GM18858 (cell line): ENCODE measurements around the gene ARL15.

ENCODE experiments used
- ATAC-seq: cut with Tn5 transposase; IDR thresholded peaks from one replicate; pipeline ENCODE4 v1.9.1; 2021; ENCODE audit not compliant: unreplicated experiment

The ARL15 gene

DNA sequence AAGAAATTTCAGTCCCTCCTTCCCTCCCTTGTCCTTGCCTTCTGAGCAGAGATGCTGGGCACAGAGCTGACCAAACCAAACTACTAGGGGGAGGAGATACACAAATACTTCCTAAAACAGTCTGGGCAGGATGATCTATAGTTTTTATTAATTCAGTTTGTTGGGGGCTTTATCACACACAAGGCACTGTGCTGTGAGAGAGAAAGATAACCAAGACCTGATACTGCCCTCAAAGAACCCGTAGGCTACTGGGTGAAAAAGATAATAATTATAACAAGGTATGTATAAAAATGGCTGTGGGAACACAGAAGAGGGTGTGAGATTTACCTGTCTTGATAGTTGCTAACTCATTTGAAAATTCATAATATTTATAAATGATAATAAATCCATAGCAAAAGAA lies 395.3 kb downstream of the ARL15 start:
- no peak for ATAC-seq

DNA sequence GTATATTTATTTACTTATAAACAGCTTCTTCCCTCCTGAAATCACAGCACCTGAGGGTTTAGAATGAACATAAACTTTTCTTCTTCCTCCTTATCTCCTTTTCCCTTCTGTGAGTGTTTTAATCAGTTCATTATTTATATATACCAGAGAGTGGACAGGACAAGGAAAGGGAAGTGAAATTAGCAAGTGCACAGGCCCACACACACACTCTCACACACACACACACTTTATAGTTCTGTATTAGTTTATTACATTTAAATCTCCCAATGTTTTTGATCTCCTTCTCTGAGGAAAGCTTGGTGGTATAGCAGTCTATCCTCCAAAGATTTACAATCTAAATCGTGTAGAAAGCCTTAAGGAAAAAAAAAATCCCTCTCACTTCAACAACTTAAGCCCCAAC lies 396.4 kb downstream of the ARL15 start:
- no peak for ATAC-seq

DNA sequence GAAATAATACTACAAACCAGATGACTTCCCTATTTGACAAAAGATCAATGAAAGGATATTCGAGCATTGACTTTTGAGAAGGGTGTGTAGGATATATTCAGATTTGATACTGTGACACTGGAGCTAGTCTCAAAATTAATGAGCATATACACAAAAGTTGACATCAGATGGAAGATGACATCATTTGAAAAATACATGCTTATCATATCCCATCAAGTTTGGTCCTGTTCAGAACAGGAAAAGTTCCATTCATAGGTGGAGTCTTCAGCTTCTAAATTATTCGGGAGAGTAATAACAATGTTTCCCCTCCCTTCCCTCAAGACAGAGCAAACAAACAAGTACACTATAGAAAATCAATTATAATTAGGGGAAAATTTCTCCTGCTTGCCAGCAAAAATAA lies 401.6 kb downstream of the ARL15 start:
- ATAC-seq: no peak

DNA sequence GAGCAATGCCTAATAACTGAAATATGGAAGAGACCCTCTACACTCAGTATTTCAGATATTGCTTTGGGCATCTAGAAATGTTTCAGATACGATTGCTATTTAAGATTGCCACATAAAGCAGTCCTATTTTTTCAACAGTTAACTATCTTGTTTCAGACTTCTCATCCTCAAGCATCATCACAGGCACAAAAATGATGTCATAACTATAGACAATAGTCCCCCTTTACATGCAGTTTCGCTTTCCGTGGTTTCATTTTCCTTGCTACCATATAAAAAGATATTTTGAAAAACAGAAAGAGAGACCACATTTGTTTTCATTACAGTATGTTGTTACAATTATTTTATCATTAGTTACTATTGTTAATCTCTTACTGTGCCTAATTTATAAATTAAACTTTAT lies 402.5 kb downstream of the ARL15 start:
- no peak for ATAC-seq

DNA sequence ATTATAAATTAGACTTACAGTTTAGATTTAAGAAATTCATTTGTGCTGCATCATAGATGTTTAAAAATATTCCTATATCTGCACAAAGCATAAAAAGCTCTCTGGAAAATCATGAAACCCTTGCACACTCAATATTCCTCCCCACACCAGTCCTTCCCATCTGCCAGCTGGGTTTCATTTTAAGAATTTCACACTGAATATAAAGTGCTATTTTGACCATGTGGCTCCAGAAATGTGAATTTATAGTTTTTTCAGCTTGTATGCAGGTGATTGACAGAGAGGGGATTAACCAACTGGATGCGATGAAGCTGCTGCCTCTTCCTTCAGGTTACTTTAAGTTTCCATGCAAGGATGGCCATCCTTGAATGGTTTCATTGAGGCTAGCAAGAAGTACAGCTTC lies 403.6 kb downstream of the ARL15 start:
- ATAC-seq: no peak

DNA sequence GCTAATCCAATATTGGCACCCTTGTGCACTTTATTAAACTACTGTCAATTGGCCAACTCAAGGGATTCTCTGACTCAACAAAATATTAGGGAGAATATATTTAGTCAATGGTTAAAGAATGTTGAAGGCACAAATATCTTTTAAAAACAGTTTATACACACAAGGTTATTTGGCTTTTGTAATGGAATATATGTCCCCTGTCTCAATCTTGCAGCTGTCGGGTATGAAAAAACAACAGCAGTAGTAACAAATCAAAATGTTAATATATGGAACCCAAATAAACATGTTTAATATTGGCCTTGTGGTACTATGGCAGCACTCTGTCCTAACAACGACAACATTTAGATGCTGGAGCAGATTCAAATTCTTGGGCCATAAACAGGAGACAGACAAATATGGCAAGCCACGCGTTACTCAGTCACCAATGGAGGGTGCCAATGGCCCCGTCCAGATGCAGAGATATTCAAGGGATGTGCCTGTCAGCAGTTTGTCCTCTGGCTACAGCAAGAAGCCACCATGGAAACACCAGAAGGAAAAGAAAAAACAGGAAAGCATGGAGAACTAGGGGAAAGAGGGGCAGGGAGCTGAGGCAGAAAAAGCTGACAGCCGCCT lies 408.0 kb downstream of the ARL15 start:
- ATAC-seq: no peak

DNA sequence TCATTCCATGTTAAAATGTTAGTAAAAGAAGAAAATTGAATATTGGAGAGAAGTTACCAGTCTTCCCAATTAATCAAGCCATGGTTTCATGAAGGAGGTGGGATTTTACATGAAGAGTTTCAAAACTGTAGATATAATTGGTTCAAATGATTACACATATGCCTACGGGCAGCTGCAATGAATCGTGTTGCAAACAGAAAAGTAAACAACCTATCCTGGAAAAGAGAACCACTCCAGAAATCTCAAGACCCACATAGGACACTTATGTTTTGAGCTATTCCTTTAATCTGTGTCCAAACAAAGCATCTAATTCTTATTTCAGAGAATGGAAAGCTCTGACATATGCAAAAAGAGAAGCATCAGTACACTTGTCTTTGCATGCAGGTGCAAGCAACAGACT lies 409.7 kb downstream of the ARL15 start:
- ATAC-seq: no peak

DNA sequence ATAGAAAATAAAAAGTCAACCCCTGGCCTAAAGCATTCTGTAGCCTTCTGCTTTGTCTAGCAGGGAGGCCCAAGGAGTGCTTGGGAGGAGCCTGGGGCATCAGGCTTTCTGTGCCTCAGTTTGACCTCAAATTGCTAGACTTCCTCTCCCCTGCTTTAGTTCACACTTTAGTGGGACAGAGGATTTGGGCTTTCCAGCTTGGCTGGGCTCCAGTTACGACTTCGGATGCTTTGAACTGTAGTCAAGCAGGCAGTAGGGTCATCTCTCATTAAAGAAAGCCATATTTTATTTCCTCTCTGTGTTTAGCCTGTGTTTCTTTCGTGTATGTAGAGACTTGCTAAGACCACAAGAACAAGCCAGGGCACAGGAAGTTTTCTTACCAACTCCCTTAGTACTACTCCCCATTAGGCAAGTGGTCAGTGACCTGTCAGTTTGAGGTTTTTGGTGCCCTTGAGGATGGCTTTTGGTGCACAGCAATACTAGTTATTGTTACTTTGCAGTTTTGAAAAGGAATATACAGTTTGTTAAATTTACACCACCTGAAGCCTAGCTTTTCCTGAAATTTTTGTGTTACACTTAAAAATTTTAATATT lies 415.2 kb downstream of the ARL15 start:
- ATAC-seq: no peak

DNA sequence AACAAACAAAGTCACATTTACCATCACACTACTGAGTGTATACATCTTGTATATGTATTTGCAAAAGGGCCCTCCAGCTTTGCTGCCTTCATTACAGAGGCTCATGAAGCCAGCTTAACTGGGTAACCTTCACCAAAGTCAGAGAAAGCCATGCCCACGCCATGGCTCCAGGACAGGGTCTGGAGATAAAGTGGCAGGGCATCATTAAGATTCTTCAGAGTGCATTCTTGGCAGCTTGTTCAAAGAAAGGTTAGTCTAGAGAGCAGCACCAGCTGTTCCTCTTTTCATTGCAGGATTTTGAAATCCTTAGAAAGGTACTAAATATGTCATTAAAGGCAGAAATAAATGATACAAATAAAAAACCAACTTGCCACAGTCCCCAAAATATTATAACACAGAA lies 416.7 kb downstream of the ARL15 start:
- no peak for ATAC-seq

DNA sequence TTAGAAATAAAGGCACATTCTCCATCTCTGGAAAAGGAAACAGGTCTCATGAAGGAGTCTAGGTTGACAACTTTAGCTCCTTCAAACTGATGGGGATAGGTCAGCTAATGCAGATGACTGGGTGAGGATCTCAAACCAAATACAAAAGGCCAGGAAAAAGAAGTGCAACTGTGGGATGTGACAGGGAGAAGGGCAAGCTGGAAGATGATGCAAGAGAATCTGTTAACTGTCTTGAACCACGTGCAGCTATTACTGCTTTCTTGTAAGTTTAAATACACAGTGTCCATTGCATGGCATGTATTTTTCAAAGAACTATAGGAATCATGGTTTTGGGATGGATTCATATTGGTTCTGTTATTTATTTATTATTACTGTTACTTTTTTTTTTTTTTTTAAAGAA lies 418.1 kb downstream of the ARL15 start:
- ATAC-seq: no peak

DNA sequence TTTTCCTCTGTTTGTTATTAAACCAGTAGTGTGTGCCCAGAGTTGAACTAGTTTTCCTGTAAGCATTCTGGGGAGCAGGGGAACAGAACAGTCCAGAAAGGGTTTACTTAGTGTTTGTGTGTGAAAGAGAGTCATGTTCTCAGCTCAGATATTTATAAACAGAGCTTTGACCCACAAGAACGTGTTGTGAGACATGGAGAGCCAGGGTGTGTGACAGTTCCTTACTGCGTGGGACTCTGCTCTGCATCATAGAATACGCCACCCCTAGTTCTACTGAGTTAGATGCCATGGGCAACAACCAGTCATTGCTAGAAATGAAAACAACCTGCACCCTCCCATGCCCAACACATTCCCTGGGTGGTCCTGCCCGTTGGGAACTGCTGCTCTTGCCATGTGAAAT lies 419.2 kb downstream of the ARL15 start:
- no peak for ATAC-seq

DNA sequence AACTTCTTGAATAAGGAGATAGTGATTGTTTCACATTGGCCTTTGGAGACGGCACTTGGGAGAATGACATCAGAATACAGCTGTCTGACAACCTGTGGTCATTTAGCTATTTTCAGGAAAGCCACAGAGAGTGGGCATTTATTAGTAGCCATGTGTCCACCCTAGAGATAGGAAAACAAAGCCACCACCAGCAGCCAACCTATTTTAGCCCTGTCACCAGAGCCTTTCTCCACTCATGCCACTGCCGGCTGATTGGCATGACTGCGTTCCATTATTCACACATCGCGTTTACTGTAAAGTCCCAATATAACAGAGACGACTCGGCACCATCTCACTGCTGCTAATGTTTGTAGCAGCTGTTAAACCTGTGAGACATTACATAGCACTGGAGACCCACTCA lies 419.9 kb downstream of the ARL15 start:
- no peak for ATAC-seq

DNA sequence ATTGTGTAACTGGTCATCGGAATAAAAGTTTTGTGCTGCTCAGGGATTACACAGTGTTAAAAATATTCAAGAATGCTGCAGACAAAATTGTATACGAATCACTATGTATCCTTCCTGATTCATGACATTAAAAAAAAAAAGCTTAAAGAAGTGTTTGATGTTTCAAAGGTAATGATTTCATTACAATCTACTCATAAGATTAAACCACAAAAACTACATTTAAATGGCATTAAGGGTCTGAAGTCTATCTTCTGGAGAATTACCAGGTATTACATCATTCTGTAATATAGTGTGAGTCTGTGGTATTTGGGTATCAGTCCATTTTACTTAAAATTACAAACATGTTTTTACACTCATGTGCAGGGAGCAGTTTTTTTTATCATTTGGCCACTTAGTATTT lies 425.5 kb downstream of the ARL15 start:
- no peak for ATAC-seq

DNA sequence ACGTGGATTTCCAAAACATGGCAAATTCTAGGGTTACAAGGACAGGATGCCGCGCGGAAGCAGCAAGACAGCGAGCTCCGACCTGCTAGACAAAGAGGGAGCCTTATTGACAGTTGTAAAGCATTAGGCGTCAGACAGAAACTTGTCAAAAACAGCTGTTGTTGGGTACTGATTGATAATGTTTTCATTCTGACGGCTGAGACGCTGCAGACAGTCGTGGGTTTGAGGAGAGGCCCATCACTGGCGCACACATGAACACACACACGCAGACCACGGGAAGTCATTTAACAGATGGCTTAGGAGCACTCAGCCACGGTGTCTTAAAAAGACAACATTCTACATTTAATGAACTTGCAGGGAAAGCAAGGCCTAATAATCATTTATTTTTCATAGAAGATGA lies 426.0 kb downstream of the ARL15 start:
- ATAC-seq: no peak

DNA sequence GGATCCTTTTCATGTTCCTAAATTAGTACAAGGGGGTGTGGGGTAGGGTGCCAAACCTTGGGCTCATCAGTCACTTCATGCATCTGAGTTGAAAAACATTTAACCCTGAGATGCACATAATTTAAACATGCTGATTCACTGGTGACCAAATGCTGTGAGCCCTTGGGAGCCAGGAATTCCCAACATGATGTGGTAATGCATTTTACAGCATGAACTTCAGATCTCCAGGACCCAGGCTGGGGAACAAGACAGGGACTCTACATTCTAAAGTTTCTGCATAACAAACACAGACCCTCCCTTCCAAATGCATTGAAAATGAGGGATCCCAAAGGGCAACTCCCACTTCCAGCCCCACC lies 427.7 kb downstream of the ARL15 start:
- ATAC-seq: no peak

DNA sequence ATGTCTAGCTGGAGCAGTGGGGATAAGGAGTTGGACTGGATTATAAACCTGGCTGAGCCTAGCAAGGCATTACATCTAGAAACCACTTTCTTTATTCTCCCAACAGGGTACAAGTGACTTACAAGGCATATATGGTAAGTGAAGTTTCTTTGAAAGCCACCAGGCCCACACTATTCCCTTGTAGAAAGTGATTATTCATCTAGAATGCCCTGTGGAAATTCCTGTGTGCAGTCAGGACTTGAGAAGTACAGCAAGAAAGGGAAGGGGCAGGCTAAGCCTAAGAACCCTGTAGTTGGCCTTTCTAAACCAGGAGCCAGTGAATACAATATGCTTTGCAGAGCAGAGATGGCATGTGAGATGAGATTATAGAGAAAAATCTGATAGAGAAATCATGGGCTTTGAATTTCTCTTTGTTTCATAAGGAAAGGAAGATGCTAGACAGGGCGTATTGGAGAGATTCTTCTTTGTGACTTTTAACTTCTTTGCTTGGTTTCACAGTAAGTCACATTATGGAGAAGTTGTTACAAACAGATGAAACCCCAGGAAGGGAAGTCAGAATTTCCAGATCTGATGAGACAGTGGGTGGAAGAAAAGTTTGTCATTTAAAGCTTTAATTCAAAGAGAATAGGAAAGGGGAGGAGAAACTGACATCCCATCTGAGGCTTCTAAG lies 428.2 kb downstream of the ARL15 start:
- ATAC-seq: no peak

DNA sequence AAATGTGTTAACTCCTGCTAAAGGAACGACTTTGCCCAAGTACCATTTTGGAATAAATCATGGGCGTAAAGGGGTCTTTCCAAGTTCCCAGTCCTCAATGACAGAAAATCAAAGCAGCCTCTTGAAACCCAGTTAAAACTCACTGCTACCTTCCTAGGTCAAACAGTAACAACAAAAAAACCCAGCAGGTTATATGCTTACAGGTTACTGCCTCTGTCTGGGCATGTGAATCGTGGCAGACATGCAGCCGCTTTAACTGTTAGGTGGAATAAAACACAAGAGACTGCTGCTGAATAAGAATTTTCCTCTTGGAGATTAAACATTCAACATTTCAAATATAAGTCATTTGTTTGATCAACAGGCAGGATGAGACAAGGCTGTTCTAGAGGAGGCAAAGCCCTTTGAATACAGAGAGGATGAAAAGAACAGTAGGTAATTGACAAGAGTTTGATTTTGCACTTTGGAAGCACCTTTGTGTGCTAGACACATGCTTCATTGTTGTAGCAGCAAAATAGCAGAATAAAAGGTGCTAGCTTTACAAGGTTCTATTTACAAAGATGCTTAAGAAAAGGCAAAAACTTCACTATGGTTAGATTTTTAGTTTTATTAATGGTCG lies 430.6 kb downstream of the ARL15 start:
- ATAC-seq: no peak

DNA sequence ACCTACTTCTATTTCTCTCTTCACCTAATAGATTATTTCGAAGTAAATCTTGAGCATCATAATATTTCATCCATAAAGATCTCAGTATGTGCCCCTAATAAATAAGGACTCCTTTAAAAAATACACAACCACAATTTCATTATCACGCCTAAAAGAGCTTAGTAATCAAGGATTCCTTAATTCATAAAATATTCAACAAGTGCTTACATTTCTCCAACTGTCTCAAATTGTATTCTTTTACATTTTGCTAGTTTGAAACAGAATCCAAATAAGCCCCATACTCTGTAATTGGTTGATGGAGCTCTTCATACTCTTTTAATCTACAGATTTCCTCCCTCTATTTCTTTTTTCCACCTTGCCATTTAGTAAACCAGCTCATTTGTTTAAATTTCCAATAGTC lies 432.4 kb downstream of the ARL15 start:
- ATAC-seq: no peak

DNA sequence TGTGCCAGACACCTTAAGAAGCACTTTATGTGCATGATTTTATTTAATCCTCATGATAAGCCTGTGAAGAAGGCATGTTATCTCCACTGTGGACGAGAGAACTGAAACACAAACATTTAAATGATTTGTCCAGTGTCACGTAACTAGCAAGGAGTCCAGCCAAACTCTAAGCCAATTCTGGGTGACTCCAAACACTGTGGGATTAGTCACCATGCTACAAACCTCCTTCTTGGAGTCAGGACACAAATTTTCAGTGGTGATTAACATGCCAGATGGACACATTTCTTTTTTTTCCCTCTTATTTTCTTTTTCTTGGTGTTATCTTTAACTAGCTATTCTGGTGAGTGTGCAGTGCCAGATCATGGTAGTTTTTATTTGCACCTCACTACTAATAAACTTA lies 433.1 kb downstream of the ARL15 start:
- no peak for ATAC-seq

DNA sequence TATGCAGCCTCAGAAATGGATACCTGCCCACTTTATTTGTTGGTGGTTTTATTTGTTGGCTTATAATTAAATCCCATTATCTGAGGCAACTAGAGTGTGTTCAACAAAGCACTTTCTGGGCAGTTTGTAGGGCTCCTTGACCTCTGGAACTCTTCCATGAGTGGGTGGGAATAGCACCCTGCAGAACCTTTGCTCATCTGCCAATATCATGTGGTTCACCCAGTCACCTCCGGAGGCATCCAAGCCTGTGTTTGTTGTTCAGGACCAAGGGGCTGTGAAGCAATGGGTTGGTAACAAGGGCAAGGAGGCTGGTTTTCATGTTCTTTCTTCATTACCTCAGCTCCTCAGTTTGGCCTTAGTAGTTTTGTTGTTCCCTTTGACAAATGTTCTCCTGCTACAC lies 436.0 kb downstream of the ARL15 start:
- ATAC-seq: no peak

DNA sequence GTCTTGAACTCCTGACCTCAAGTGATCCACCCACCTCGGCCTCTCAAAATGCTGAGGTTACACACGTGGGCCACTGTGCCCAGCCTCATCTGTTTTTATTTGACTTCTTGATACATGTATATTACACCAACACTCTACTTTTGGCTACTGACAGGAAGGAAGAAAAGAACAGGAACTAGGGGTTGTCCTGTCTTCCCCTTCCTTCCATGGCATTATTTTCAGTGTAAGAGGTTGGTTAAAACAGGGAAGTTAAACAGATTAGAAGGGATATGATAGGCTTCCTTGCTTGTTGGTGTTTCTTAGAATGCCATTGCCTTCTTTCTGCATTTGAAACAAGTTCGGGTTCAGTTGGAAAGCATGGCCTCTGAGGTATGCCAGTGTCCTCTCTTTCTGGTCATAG lies 437.1 kb downstream of the ARL15 start:
- ATAC-seq: no peak

DNA sequence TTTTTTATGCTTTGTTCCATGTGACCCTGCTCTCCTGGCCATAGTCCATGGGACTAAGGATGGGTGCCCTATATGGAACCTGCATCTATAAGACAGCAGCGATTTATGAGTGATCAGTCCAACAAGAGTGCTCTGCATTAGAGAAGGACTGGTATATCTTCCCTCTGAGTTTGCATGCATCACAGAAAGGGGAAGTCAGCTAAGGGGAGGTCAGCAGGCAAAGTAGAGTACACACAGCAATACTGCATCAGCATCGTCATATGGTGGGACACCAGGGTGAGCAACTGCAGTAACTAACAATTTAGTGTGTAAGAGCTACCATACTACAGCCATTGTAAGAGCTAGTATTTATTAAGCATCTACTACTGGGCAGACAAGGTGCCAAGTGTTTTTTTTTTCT lies 438.6 kb downstream of the ARL15 start:
- no peak for ATAC-seq

DNA sequence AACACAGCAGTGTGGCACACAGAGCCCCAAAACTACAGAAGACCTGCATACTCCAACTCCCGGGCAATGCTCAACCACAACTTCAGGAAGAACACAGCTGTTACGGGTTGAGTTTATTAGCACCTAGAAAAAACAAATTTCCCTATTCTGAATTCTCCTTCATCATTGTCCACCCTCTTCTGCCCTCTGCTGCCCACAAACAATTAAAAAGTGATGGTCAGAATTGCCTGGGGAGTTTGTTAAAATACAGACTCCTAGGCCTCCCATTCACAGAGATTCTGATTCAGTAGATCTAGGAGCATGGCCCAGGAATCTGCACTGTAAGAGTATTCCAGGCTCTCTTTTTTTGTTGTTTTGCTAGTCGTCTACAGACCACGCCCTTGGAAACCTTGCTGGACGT lies 439.3 kb downstream of the ARL15 start:
- no peak for ATAC-seq
